Thymus (tissue), 11 donors: ENCODE measurements around the gene NPW. TPM values are rescaled to one million over a fixed set of nuclear protein-coding genes. Genes with fewer than 3 reads are reported as not detected.

Experiments
- DNase-seq, 9 donors: peaks; one replicate each; pipeline ENCODE4 v3.0.0-alpha.2; 2013; ENCODE audit warnings: low spot score in 9 of 9, low read depth in 6 of 9, missing footprints in 1 of 9
- H3K27ac ChIP-seq, 2 donors: one replicate each; pipeline ENCODE4 v1.5.1; 2013; ENCODE audit warnings: control low read depth in 1 of 2, low read depth in 1 of 2, low read length in 1 of 2, mild to moderate bottlenecking in 1 of 2, moderate library complexity in 1 of 2
- H3K27me3 ChIP-seq, 2 donors: one replicate each; pipeline ENCODE4 v1.5.1; 2013; ENCODE audit warnings: low read length in 1 of 2; ENCODE audit not compliant: control insufficient read depth in 2 of 2, insufficient read depth in 1 of 2
- H3K36me3 ChIP-seq, 2 donors: one replicate each; pipeline ENCODE4 v1.5.1; 2013; ENCODE audit warnings: low read length in 1 of 2, mild to moderate bottlenecking in 1 of 2, moderate library complexity in 1 of 2; ENCODE audit not compliant: control insufficient read depth in 2 of 2, insufficient read depth in 2 of 2
- H3K4me1 ChIP-seq, 2 donors: one replicate each; pipeline ENCODE4 v1.5.1; 2013; ENCODE audit warnings: low read length in 2 of 2; ENCODE audit not compliant: control insufficient read depth in 2 of 2, insufficient read depth in 2 of 2
- H3K4me3 ChIP-seq, 2 donors: one replicate each; pipeline ENCODE4 v1.5.1; 2013; ENCODE audit warnings: low read length in 2 of 2, control low read depth in 1 of 2, mild to moderate bottlenecking in 1 of 2
- H3K9me3 ChIP-seq, 2 donors: one replicate each; pipeline ENCODE4 v1.5.1; 2013; ENCODE audit warnings: low read length in 1 of 2, mild to moderate bottlenecking in 1 of 2; ENCODE audit not compliant: control insufficient read depth in 2 of 2, insufficient read depth in 1 of 2
- WGBS: extraction: QIAGEN DNeasy Blood & Tissue Kit; methylation state at CpG from one replicate; pipeline ENCODE4 v1.1.7; 2013; 5-methylcytosine and 5-hydroxymethylcytosine counted together
- polyA plus RNA-seq: library from polyadenylated mRNA; stranded (reverse); fragments of 200-250 nt; gene quantifications from one replicate; pipeline ENCODE4 v1.2.3, GENCODE V29; 2013
- total RNA-seq: library from RNA; stranded (reverse); fragments of 120-200 nt; gene quantifications from one replicate; pipeline ENCODE4 v1.2.4, GENCODE V29; 2013
- donor health status: healthy.

NPW gene
- total and polyA plus RNA-seq, 2 donors: 0.66 to 1.2 TPM

DNA sequence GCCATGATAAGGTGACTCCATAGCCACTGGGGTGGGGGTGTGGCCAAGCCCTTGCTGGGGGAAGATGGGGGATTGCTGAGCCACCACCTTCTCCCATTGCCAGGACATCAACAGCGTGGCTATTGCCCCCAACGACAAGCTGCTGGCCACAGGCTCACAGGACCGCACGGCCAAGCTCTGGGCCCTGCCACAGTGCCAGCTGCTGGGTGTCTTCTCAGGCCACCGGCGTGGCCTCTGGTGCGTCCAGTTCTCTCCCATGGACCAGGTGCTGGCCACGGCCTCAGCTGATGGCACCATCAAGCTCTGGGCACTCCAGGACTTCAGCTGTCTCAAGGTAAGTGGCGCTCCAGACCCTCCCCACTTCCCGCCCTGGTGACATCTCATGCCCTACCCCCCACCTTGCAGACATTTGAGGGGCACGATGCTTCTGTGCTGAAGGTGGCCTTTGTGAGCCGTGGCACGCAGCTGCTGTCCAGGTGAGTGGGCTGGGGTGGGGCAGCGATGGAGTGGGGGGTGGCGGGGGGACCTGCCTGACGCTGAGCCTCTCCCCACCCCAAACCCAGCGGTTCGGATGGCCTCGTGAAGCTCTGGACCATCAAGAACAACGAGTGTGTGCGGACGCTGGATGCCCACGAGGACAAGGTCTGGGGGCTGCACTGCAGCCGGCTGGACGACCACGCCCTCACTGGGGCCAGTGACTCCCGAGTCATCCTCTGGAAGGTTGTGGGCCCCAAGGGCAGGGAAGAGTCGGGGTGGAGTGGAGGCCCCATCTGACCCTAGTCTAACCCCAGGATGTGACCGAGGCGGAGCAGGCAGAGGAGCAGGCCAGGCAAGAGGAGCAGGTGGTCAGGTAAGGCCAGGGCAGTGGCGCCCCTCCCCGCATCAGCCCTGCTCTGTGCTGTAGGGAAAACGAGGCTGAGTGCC is 42.4 kb upstream of the NPW start:
- 97% methylated on average over 33 of the region's 33 CpGs for WGBS
- Histone ChIP-seq H3K27me3 (peaks cover 41 to 43% of the 10 kb centered on the region in 2 donors), H3K4me1 (peaks cover 3 to 10% of the 10 kb centered on the region in 2 donors), H3K36me3 (peaks cover 39 to 51% of the 10 kb centered on the region in 2 donors), H3K4me3 (no peak overlapping the region), H3K9me3 (peaks cover 2 to 18% of the 10 kb centered on the region in 2 donors), H3K27ac (no peak overlapping the region)
- DNase-seq: no peak

DNA sequence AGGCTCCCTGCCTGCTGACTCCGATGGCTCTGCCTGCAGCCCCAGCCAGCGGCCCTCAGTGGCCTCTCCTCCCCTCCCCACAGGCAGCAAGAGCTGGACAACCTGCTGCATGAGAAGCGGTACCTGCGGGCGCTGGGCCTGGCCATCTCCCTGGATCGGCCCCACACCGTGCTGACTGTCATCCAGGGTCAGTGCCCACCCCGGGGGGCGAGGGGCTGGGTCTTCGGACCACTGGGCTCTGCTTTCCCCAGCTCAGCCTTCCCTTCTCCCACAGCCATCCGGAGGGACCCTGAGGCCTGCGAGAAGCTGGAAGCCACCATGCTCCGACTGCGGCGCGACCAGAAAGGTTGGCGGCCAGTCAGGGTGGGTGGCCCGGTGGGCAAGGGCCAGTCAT is 41.7 kb upstream of the NPW start:
- Histone ChIP-seq H3K4me3 (no peak overlapping the region), H3K9me3 (peaks cover 2 to 18% of the 10 kb centered on the region in 2 donors), H3K27ac (no peak overlapping the region), H3K36me3 (peaks cover 39 to 51% of the 10 kb centered on the region in 2 donors), H3K4me1 (peaks cover 0 to 3% of the 10 kb centered on the region in 2 donors), H3K27me3 (peaks cover 47 to 49% of the 10 kb centered on the region in 2 donors)
- DNase-seq: no peak
- WGBS: 97% methylated on average over 18 of the region's 18 CpGs

DNA sequence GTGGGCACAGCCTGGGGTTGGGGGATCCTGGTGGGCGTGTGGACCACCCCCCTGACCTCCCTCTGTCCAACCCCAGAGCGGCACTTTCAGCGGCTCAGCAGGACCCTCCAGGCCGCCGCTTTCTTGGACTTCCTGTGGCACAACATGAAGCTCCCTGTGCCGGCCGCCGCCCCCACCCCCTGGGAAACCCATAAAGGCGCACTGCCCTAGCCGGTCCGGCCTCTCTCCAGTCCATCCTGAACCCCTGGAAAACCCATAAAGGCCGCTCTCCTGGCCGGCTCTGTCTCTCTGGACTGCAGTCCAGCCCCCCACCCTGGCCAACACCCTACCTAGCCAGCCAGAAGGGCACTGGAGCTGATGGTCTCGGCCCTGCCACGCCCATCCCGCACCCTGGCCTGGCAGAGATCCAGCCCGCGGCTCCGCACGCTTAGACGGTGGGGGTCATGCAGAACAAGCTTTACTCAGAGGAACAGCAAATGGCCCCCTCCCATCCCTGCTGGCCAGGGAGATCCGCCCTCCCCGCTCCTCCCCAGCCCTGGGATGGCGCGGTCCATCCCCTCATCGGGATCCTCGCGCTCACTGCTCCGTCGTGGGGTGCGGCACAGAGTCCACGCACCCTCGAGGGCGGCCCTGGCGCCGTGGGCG is 41.0 kb upstream of the NPW start:
- H3K36me3 ChIP-seq: peaks cover 39 to 51% of the 10 kb centered on the region in 2 donors
- peaks cover 6 to 9% of the 10 kb centered on the region in 2 donors for H3K4me1 ChIP-seq
- 94% methylated on average over 37 of the region's 37 CpGs for WGBS
- H3K9me3 ChIP-seq: peaks cover 2 to 25% of the 10 kb centered on the region in 2 donors
- no peak overlapping the region for H3K27ac ChIP-seq
- H3K4me3 ChIP-seq: no peak overlapping the region
- H3K27me3 ChIP-seq: peaks cover 52 to 56% of the 10 kb centered on the region in 2 donors
- no peak for DNase-seq

DNA sequence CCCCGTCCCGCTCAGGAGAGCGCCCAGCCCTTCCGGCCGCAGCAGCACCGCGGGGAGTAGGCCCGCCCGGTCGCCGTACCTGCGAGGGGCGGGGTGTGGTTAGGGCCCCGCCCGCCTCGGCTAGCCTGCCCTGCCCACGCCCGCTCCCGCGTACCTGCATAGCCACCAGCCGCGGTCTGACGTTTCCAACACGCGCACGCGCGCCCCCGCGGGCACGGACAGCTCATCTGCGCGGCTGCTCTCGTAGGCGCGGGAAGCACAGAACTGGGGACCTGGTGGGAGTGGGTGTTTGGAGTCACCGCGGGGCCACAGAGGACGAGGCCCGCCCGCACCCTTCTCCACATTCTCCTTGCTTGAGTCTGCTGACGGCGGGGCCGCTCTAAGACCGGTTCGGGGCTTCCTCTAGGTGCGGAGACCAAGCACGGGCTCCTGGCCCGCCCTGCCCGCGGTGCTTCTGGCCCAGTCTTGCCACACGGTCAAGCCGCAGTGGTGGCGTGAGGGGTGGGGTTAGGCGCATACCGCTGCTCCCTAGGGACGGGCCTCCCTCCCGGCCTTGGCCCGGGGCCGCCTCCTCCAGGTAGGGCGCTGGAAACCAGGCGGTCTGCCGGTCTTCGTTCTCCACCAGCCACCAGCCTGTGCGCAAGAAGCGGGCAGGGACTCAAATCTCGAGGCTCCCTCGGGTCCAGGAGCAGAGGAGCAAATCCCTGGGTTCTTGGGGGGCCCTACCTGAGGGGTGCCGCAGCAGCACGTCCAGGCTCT is 40.1 kb upstream of the NPW start:
- no peak overlapping the region for H3K27ac ChIP-seq
- H3K4me1 ChIP-seq: peaks cover 6 to 11% of the 10 kb centered on the region in 2 donors
- H3K36me3 ChIP-seq: peaks cover 39 to 45% of the 10 kb centered on the region in 2 donors
- 39% methylated on average over 70 of the region's 70 CpGs for WGBS
- H3K4me3 ChIP-seq: no peak overlapping the region
- H3K9me3 ChIP-seq: peaks cover 2 to 25% of the 10 kb centered on the region in 2 donors
- H3K27me3 ChIP-seq: peaks cover 52 to 59% of the 10 kb centered on the region in 2 donors
- DNase-seq: no peak

DNA sequence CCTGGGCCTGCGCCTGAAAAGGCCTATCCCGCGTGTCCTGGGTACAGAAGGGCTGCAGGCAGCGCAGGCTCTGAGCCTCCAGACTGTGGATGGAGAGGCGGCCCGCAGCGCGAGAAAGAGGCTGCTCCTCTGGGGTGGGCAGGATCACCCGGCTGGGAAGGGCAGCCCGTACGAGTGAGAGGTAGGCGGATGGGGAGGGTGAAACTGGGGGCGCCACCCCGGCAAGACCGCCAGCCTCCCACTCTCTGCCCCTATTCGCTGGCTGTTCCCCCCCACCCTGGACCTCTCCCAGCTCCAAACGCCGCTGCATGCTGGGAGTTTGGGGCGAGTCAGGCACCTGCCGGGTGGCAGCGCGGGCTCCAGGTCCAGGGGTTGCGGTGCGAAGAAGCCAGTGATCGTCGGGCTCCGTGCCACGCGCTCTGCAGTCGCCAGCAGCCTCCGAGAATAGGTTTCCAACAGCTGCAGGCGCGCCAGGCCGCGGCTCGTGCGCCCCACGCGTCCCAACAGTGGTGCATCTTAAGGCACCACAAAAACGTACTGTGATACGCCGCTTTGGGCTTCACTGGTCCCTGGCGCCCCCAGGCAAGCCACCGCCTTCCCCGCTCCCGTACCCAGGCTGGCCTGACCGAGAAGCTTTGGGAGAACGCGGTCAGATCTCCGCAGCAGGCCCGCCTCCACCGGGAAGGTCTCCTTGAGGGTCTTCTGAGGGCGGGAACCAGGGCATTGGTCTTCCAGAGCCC is 39.4 kb upstream of the NPW start:
- peaks cover 2 to 25% of the 10 kb centered on the region in 2 donors for H3K9me3 ChIP-seq
- H3K36me3 ChIP-seq: peaks cover 34 to 38% of the 10 kb centered on the region in 2 donors
- no peak for DNase-seq
- H3K27ac ChIP-seq: no peak overlapping the region
- H3K4me1 ChIP-seq: peaks cover 10 to 19% of the 10 kb centered on the region in 2 donors
- 11% methylated on average over 53 of the region's 53 CpGs for WGBS
- peaks cover 52 to 66% of the 10 kb centered on the region in 2 donors for H3K27me3 ChIP-seq
- no peak overlapping the region for H3K4me3 ChIP-seq

DNA sequence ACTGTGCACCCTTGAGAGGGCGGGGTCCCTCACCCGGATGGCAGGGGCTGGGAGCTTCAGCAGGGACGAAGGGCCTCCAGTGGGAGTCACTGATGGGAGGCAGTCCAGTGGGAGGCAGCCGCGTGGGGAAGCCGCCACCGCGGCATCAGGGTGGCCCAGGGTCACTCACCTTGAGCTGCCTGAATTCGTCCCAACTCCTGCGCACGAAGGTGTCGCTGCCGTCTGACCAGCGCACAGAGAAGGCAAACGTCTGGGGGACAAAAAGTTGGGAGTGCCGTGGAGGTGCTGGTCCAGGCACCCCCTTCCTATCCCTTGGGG is 38.9 kb upstream of the NPW start:
- Histone ChIP-seq H3K4me1 (peaks cover 10 to 22% of the 10 kb centered on the region in 2 donors), H3K9me3 (peaks cover 2 to 25% of the 10 kb centered on the region in 2 donors), H3K27ac (no peak overlapping the region), H3K27me3 (peaks cover 52 to 66% of the 10 kb centered on the region in 2 donors), H3K4me3 (no peak overlapping the region), H3K36me3 (peaks cover 29 to 33% of the 10 kb centered on the region in 2 donors)
- WGBS: 35% methylated on average over 16 of the region's 16 CpGs
- no peak for DNase-seq

DNA sequence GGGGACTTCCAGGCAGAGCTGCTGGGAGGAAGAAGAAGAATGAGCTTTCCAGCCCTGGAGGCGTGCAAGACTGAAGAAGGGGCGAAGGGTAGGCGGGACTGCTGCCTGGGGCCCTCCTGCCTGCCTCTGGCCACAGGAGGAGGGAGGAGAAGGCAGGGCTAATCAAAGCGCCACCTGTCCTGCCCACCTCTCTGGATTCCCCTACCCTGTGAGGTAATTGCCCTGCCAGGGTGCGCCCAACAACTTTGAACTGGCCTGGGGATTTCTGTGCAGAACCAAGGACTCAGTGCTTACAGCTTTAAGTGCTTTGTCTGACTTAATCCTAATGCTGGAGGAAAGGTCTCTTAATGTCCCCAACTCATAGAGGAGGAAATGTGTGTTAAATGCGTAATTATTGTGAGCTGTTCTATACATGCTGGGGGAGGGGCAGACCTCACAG is 38.2 kb upstream of the NPW start, which contains the start of gene NOXO1:
NOXO1 (minus strand) TSS at position 72 of the 439 bp plus-strand sequence. CDS start 290 bp downstream, outside the sequence.
- no peak for DNase-seq
- peaks cover 52 to 66% of the 10 kb centered on the region in 2 donors for H3K27me3 ChIP-seq
- H3K4me3 ChIP-seq: no peak within 1 kb of the TSS
- no peak within 1 kb of the TSS for H3K27ac ChIP-seq
- H3K36me3 ChIP-seq: peaks cover 28 to 33% of the 10 kb centered on the region in 2 donors
- 44% methylated on average over 6 of the region's 6 CpGs for WGBS
- peaks cover 10 to 22% of the 10 kb centered on the region in 2 donors for H3K4me1 ChIP-seq
- H3K9me3 ChIP-seq: peaks cover 2 to 25% of the 10 kb centered on the region in 2 donors

DNA sequence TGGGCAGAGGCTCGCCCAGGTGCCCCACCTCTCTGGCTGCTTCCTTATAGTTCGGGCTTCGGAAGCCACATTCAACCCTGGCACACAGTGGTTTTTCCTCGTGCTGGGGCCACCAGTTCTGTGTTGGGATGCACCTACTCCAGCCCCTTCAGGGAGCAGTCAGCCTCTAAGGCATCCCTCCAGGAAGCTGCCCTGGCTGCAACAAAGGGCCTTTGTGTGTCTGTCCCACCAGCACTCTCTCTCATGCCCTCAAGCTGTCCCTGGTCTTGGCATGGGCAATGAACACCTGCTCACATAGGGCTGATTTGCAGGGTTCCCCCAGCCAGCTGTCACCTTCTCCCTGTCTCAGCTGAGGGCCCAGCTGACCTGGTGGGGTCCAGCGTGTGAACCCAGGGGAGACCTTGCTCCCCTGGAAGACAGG is 37.6 kb upstream of the NPW start:
- no peak overlapping the region for H3K27ac ChIP-seq
- no peak overlapping the region for H3K4me3 ChIP-seq
- H3K27me3 ChIP-seq: peaks cover 52 to 70% of the 10 kb centered on the region in 2 donors
- peaks cover 2 to 25% of the 10 kb centered on the region in 2 donors for H3K9me3 ChIP-seq
- H3K36me3 ChIP-seq: peaks cover 25 to 27% of the 10 kb centered on the region in 2 donors
- peaks cover 10 to 22% of the 10 kb centered on the region in 2 donors for H3K4me1 ChIP-seq
- WGBS: 75% methylated on average over 5 of the region's 5 CpGs
- no peak for DNase-seq
